ENCODE measurements around the gene INTS1. TPM values are rescaled to one million over a fixed set of nuclear protein-coding genes. Genes with fewer than 3 reads are reported as not detected.

Gene INTS1
- total and polyA plus RNA-seq, 4 donors = 31.2 to 121 (median 46.0) TPM

DNA sequence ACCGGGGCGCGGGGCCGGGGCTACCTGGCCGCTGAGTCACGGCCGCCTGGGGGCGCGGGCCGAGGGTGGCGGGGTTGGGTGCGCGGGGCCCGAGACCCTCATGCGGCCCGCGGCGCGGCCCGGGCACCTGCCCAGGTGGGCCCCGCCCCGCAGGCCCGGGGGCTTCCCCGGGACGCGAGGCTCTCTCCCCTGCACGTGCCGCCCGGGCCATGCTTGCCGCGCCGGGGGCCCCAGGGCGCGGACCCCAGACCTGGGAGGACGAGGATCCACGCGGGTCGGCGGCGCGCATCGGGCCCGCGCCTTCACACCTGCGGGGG, 26.7 kb upstream of the INTS1 start:
- ATAC-seq (ENCODE audit: insufficient read depth, low FRiP score) (no peak), DNase-seq (no peak)
- Histone ChIP-seq H3K27me3 (ENCODE audit: control insufficient read depth in 3 of 3, insufficient read depth in 3 of 3, low read length in 2 of 3) (peaks cover 0 to 18% (median 10%) of the 10 kb centered on the region in 3 donors), H3K27ac (ENCODE audit: low read depth in 1 of 2, low read length in 1 of 2) (peak overlapping the region; percentile 93), H3K36me3 (ENCODE audit: control insufficient read depth in 4 of 4, insufficient read depth in 4 of 4, low read length in 4 of 4) (peaks cover 0 to 2% (median 0%) of the 10 kb centered on the region in 4 donors), H3K4me3 (peak overlapping the region; percentile 73), H3K9ac (ENCODE audit: insufficient read depth in 1 of 2, low read length in 2 of 2) (no peak overlapping the region), H3K4me1 (ENCODE audit: control insufficient read depth in 5 of 5, insufficient read depth in 5 of 5, low read length in 5 of 5) (peaks cover 3 to 22% (median 9%) of the 10 kb centered on the region in 5 donors), H3K9me3 (ENCODE audit: control insufficient read depth in 4 of 4, insufficient read depth in 3 of 4, low read length in 3 of 4) (peaks cover 0 to 2% (median 0%) of the 10 kb centered on the region in 4 donors)
- 1 to 2% methylated on average over 10 to 45 of the region's 45 CpGs for WGBS, 2 donors
- TF ChIP-seq CTCF (IDR thresholded peaks at IDR 0.05; ENCODE audit: control extremely low read depth, extremely low read depth) = no peak

DNA sequence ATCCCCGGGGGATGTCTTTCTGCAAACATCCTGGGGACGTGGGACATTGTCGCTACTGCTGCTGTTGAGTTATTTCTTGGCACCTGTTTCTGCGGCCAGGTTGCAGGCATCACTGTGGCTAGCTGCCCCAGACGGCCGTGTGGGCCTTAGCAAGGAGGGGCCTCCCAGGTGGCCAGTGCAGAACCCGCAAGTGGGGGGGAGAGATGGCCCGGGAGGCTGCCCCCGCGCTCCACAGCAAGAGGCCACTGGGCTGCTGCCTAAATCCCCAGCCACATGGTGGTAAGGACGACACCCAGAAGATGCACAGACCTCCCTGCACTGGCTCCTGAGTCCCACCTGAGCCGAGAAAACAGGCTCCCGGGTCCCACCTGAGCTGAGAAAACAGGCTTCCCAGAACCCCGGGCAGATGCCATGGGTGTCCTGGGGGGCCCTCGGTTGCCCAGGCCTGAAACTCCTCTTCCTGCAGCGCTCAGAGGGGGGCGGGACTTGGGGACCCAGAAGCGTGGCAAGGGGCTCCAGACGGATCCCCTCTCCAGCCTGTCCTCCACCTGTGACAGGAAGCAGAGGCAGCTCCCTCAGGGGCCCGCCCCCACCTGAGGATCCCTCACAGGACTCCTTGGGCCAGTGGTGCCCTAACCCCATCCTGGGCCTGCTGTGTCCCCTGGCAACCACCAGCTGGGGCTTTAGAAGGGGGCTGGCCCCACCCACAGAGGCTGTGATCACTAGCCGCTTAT, 25.4 kb upstream of the INTS1 start:
- Histone ChIP-seq H3K4me3 (no peak overlapping the region), H3K27me3 (ENCODE audit: control insufficient read depth in 3 of 3, insufficient read depth in 3 of 3, low read length in 2 of 3) (peaks cover 0 to 18% (median 13%) of the 10 kb centered on the region in 3 donors), H3K9ac (ENCODE audit: insufficient read depth in 1 of 2, low read length in 2 of 2) (no peak overlapping the region), H3K4me1 (ENCODE audit: control insufficient read depth in 5 of 5, insufficient read depth in 5 of 5, low read length in 5 of 5) (peaks cover 3 to 22% (median 9%) of the 10 kb centered on the region in 5 donors), H3K36me3 (ENCODE audit: control insufficient read depth in 4 of 4, insufficient read depth in 4 of 4, low read length in 4 of 4) (no peaks in the 10 kb centered on the region), H3K9me3 (ENCODE audit: control insufficient read depth in 4 of 4, insufficient read depth in 3 of 4, low read length in 3 of 4) (peaks cover 0 to 2% (median 0%) of the 10 kb centered on the region in 4 donors), H3K27ac (ENCODE audit: low read depth in 1 of 2, low read length in 1 of 2) (no peak overlapping the region)
- DNase-seq (no peak), ATAC-seq (ENCODE audit: insufficient read depth, low FRiP score) (no peak)
- WGBS, 2 donors = 67 to 69% methylated on average over 21 of the region's 21 CpGs
- no peak for TF ChIP-seq CTCF (IDR thresholded peaks at IDR 0.05; ENCODE audit: control extremely low read depth, extremely low read depth)

- H3K36me3 ChIP-seq (ENCODE audit: control insufficient read depth in 4 of 4, insufficient read depth in 4 of 4, low read length in 4 of 4) = no peaks in the 10 kb centered on the region
- H3K27me3 ChIP-seq (ENCODE audit: control insufficient read depth in 3 of 3, insufficient read depth in 3 of 3, low read length in 2 of 3) = peaks cover 0 to 15% (median 11%) of the 10 kb centered on the region in 3 donors
- no peak for TF ChIP-seq CTCF (IDR thresholded peaks at IDR 0.05; ENCODE audit: control extremely low read depth, extremely low read depth)
- ATAC-seq (ENCODE audit: insufficient read depth, low FRiP score) = no peak
- 46 to 73% methylated on average over 6 of the region's 6 CpGs for WGBS, 2 donors
- H3K4me1 ChIP-seq (ENCODE audit: control insufficient read depth in 5 of 5, insufficient read depth in 5 of 5, low read length in 5 of 5) = peaks cover 0 to 4% (median 0%) of the 10 kb centered on the region in 5 donors
- H3K4me3 ChIP-seq = no peak overlapping the region
- no peak overlapping the region for H3K27ac ChIP-seq (ENCODE audit: low read depth in 1 of 2, low read length in 1 of 2)
- H3K9ac ChIP-seq (ENCODE audit: insufficient read depth in 1 of 2, low read length in 2 of 2) = no peak overlapping the region
- no peak for DNase-seq
- peaks cover 0 to 3% (median 0%) of the 10 kb centered on the region in 4 donors for H3K9me3 ChIP-seq (ENCODE audit: control insufficient read depth in 4 of 4, insufficient read depth in 3 of 4, low read length in 3 of 4)
These were observed 22.1 kb upstream of the INTS1 start for GRCh38 chr7:1526271-1526754.

All from lung (tissue), 12 donors.